CD4-positive, alpha-beta T cell treated with Interferon alpha-2 for 1 hour (primary cell): ENCODE data around the gene TBC1D30.
"Not testable (repeated sequence)": the region's sequence is repeated elsewhere in the genome, so short reads cannot be mapped to it uniquely, and the experiment has no call there.

Source experiments
- DNase-seq, 2 donors: peaks; one replicate each; pipeline ENCODE4 v3.0.0-alpha.2; 2020 to 2022

The TBC1D30 gene

GRCh38 chr12:64824500-64825142, at the start of gene TBC1D30:
TBC1D30 (plus strand) TSS chr12:64824647; CDS start chr12:64824880, 233 bp downstream.
- DNase-seq = no peak

DNA sequence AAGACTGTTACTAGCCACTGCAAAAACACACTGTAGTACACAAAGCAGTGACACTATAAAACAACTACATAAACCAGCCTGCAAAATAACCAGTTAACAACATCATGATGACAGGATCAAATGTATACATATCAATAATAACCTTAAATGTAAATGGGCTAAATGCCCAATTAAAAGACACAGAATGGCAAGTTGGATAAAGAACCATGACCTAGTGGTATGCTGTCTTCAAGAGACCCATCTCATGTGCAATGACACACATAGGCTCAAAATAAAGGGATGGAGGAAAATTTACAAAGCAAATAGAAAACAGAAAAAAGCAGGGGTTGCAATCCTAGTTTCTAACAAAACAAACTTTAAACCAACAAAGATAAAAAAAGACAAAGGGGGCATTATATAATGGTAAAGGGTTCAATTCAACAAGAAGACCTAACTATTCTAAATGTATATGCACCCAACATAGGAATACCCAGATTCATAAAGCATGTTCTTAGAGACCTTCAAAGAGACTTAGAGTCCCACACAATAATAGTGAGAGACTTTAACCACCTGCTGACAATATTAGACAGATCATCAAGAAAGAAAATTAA, 49.2 kb upstream of the TBC1D30 start:
- DNase-seq = not testable (repeated sequence)

DNA sequence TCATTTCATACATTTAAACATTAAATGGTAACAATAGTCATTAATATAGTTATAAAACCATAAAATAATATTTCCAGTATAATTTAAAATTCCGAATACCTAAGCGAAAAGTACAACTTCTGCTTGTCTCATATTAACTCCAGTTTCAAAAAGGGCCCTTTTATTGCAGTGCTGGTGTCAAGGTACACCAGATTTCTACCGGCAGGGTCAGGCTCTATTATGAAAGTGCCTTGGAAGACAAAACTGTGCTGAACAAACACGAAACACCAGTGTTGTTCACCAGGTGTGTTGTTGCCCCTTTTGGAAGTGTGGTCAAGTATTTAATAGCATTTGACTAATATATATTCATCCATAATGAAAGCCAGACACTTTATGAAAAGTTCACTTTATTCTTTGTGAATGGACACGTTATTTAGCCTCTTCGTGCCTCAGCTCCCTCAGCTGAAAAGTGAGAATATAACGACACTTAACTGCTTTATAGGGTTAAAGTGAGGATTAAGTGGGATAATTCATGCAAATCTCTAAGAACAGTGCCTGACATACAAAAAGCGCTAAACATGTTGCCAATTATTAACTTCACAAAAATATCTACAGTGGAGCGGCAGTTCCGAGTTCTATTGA, 45.0 kb upstream of the TBC1D30 start:
- DNase-seq = no peak

GRCh38 chr12:64780132-64780530, 44.3 kb upstream of the TBC1D30 start:
- DNase-seq = peak in 1 of 2 donors; percentile 26

DNA sequence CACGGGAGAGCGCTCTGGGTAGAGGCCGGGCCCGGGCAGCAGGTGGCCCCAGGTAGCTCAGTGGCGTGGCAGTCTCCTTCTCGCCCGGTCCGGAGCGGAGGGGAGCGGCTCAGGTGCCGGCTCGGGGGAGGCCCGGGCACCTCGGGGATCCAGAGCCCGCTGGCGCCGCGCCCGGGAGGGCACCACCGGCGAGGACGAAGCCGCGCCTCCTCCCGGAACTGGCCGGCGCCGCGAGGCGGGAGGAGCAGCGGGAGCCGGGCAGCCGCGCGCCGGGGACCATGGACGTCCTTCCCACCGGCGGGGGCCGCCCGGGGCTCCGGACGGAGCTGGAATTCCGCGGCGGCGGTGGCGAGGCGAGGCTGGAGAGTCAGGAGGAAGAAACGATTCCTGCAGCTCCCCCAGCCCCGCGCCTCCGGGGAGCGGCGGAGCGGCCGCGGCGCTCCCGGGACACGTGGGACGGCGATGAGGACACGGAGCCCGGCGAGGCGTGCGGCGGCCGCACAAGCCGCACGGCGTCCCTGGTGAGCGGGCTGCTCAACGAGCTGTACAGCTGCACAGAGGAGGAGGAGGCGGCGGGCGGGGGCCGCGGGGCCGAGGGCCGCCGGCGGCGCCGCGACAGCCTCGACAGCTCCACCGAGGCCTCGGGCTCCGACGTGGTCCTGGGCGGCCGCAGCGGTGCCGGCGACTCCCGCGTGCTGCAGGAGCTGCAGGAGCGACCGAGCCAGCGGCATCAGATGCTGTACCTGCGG, 43.7 kb upstream of the TBC1D30 start:
- DNase-seq = peak in 1 of 2 donors; percentile 7

DNA sequence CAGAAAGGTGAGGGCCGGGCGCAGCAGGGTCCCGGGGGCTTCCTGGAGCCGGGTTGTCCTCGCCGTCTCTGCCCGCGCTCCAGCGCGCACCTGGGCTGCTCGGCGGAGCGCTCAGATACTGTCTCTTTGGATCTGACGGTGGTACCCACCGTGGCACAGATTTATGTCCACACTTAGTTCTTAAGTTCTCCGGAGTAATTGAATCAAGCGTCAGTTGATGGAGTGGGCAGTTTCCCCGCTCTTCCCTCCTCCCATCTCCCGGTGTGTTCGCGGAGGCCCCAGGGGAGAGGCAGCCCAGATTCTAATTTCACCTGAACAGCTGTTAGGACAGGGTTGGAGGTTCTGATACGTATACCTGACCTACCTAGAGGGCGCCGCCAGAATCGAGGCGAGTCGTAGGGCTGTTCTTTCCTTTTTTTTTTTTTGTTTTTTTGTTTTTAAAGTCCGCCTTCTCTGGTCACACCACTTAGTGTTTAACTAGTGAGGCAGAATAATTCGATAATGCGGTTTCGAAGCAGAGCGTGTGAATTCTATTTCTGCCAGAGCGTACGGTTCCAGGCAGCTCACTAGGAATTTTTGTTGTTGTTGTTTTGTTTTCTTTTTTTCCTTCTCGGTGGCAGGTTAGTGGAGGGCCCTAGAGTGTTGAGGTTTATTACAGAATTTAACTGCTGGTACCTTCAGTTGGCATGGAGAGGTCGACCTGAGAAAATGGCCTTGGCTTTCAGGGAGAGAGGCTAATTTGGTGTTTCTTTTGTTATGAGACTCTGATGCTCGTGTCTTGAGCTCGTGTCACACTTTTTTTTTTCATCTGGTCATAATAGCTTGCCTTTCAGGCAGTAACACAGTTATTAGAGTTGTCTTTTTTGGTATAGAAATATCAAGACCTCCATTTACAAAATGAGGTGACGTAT, 42.9 kb upstream of the TBC1D30 start:
- no peak for DNase-seq

DNA sequence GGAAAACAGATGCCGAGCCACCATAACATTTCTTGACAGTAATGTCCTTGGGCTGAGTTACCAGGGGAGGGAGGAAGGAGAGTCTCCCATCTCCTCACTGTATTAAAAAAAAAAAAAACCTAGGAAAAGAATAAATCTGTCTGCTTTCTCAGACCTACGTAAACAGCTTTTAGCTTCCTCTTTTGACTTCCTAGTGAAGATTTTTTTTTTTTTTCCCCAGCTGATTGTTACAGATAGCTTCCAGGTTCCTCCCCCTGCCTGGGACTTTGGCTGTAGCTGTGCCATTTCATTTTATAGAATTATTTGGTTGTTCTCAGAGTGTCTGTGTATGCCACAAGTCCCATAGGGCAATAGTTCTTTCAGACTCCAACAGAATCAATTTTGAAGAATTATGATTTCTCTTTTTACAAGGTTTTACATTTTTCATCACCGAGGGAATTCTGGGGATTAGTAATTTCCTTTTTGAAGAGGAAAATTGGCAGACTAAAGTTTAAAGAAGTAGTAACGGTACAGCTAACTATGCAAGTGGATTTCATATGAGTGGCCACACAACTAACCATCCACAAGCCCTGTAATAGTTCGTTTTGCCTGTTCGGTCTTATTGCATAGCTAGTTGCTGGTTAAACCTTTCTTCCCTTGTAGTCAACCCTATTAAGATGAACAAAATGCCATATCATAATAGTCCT, 42.1 kb upstream of the TBC1D30 start:
- DNase-seq = no peak

DNA sequence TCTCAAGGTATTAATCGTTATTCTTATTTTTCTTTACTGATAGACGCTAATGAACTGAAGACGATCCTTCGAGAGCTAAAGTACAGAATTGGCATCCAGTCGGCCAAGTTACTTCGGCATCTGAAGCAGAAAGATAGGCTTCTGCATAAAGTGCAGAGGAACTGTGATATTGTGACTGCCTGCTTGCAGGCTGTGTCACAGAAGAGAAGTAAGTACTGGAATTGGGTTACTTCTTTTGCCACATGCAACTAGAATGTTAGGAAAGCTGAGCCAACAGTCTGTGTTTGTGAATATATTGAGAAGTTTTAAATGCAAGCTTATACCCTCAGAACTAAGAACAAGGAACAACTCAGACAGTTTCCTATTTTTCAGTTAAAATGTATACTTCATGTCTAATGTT, 38.6 kb upstream of the TBC1D30 start:
- no peak for DNase-seq

GRCh38 chr12:64790166-64790565, 34.3 kb upstream of the TBC1D30 start:
- DNase-seq = no peak

DNA sequence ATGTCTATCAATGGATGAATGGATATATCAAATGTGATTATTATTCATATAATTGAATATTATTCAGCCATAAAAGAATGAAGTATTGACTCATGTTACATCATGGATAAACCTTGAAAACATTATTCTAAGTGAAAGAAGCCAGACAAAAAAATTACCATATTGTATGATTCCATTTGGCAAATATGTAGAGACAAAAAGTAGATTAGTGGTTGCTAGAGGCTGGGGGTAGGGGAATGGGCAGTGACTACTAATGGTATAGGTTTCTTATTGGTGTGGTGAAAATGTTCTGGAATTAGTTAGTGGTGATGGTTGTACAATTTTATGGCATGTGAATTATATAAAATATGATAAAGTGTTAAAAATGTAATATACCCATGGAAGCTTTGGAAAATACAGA, 33.4 kb upstream of the TBC1D30 start:
- DNase-seq = no peak

GRCh38 chr12:64792128-64792527, 32.3 kb upstream of the TBC1D30 start:
- DNase-seq = no peak

DNA sequence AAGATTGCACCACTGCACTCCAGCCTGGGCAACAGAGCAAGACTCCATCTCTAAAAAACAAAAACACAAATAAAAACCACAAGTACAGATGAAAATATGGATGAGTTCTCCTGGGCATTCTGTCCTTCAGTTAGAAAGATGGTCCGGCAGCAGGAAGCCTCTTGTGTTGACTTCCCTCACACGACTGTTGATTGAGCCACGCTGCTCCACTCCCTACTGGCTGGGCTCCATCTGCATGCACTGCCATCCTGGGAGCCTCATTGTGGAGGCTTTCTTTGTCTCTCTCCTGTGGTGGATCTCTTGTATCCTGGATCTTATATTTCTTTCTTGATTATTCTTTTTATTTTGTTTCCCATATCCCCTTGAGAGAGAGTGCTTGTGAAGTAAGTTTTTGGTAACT, 30.8 kb upstream of the TBC1D30 start:
- DNase-seq = no peak

GRCh38 chr12:64794305-64794704, 30.1 kb upstream of the TBC1D30 start:
- DNase-seq = no peak

- DNase-seq = peak; percentile 59 to 79
Measured at GRCh38 chr12:64796205-64796845, 28.1 kb upstream of the TBC1D30 start.

GRCh38 chr12:64797156-64797555, 27.3 kb upstream of the TBC1D30 start:
- no peak for DNase-seq

DNA sequence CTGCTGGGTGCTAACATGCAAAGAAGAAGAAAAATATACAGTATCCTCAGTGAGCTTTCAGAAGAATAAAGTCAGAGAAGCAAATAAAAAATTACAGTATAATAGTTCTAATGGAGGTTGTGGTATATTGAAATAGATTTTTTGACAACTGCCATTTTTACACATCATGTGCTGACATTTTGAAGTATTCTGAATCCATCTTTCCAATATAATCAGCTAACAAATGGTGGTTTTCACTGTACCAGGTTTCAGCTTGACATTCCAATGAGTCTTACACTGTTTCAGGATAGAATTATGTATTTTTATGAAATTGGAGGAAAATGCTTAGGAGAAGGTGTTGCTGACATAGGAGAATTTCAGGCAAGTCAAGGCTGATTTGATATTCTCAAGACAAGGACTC, 26.3 kb upstream of the TBC1D30 start:
- no peak for DNase-seq

DNA sequence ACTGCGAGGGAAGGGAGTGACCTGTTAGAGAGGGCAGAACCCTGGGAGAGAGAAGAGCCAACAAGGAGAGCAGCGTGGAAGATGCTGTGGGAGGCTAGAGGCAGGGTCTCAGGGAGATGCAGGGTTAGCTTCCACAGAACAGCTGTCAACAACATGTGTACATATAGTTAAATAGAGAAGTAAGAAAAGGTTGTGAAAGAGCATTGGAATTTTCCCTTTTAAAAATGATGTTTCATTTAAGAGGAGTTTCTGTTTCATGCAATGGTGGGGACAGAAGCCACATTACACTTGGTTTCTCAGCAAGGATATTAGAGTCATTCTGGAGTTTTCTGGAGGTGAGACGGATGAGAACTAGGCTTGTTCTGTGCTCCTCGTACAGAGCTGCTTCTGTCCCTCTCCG, 23.8 kb upstream of the TBC1D30 start:
- DNase-seq = no peak

- DNase-seq = no peak
Measured at GRCh38 chr12:64801381-64801780, 23.1 kb upstream of the TBC1D30 start.

DNA sequence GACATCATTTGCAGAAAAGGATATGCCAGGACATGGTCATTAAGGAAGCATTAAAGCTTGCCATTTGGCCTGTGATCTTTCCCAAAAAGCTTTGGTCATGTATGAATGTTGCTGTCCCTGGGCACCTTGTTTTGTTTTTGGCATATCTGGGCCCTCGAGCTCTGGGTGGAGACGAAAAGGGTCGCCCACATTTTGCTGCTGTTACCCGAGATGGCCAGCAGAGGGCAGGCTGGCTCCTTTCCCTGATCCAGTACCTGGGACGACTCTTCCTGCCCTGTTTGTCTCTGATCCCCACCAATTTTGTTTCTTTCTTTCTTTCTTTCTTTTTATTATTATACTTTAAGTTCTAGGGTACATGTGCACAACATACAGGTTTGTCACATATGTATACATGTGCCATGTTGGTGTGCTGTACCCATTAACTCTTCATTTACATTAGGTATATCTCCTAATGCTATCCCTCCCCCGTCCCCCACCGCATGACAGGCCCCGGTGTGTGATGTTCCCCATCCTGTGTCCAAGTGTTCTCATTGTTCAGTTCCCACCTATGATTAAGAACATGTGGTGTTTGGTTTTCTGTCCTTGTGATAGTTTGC, 22.2 kb upstream of the TBC1D30 start:
- peak; percentile 29 to 56 for DNase-seq

- no peak for DNase-seq
Measured at GRCh38 chr12:64806173-64806572, 18.3 kb upstream of the TBC1D30 start.
